ENCODE measurements around the gene BBS2.

BBS2 gene

DNA sequence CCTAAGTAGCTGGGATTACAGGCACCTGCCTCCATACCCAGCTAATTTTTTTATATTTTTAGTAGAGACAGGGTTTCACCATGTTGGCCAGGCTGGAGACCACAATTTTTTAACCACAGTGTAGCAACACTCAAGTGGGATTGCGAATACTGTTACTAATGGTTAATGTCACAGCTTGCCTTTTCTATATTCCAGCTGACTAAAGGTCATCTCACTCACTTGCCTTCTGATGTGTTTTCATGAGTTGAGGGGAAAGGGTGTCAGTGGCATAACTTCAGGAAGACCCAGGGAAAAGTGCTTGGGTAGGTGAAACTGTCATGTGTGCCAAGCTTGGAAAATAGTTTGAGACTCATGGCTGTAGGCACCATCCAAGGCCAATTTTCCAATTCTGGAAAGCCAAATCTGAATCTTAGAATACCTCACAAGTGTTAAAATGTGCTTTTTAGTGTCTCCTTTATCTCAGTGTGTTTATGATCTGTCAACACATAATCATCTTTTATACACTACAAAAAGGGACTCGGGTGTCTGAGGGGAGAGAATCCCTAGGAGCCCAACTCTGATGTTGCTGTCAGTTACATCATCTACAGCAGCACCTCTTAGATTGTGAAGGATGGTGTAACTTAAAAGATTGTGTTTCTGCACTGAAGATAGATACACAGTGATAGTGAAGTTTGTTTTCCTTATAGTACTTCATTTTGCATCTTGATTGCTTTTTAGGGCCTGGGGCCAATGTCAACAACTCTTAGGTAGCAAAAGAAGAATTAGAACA, 41.4 kb downstream of the BBS2 start:
- no peak for DNase-seq (ENCODE audit: low read depth in 1 of 2, low spot score in 1 of 2)

GRCh38 chr16:56477096-56477878, 42.5 kb downstream of the BBS2 start:
- no peak for DNase-seq (ENCODE audit: low read depth in 1 of 2, low spot score in 1 of 2)

GRCh38 chr16:56475201-56475600, 44.6 kb downstream of the BBS2 start:
- no peak for DNase-seq (ENCODE audit: low read depth in 1 of 2, low spot score in 1 of 2)

GRCh38 chr16:56470666-56471065, 49.2 kb downstream of the BBS2 start:
- DNase-seq (ENCODE audit: low read depth in 1 of 2, low spot score in 1 of 2), result no peak

DNA sequence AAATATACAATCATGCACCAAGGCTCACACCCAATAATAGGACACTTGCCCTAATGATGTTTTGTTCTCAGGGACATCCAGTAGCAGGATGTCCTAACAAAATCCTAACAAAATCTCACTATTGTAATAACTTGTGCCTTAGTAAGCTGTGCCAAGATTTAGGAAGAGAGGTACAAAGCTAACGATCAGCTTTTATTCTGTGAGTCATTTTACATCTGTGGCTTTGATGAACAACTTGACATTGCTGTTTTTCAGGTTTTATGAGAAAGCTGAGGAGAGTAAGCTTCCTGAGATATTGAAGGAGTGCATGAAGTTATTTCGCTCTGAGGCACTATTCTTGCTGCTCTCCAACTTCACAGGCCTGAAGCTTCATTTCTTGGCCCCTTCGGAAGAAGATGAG, 49.6 kb downstream of the BBS2 start:
- no peak for DNase-seq (ENCODE audit: low read depth in 1 of 2, low spot score in 1 of 2)

- no peak for DNase-seq (ENCODE audit: low read depth in 1 of 2, low spot score in 1 of 2)
Measured at GRCh38 chr16:56469748-56470147, 50.1 kb downstream of the BBS2 start.

GRCh38 chr16:56468800-56469199, 51.0 kb downstream of the BBS2 start:
- no peak for DNase-seq (ENCODE audit: low read depth in 1 of 2, low spot score in 1 of 2)

- no peak for DNase-seq (ENCODE audit: low read depth in 1 of 2, low spot score in 1 of 2)
Measured at GRCh38 chr16:56466344-56466743, 53.5 kb downstream of the BBS2 start.

DNA sequence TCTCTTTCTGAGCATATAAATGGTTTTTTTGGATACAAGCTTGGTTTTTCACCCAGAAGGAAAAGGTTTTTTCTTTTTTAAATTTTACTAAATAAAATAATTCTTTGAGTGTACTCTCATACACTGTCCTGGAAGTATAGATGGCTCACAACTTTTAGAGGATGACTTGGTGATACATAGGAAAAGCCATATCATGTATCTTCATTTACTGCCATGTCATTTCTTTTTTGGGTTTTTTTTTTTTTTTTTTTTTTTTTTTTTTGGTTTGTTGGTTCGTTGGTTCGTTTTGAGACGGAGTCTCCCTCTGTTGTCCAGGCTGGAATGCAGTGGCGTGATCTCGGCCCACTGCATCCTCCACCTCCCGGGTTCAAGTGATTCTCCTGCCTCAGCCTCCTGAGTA, 56.7 kb downstream of the BBS2 start:
- DNase-seq (ENCODE audit: low read depth in 1 of 2, low spot score in 1 of 2), result no peak

- no peak for DNase-seq (ENCODE audit: low read depth in 1 of 2, low spot score in 1 of 2)
Measured at GRCh38 chr16:56462064-56462796, 57.6 kb downstream of the BBS2 start.

- no peak for DNase-seq (ENCODE audit: low read depth in 1 of 2, low spot score in 1 of 2)
Measured at GRCh38 chr16:56460101-56460500, 59.7 kb downstream of the BBS2 start.

GRCh38 chr16:56457927-56458470, 61.8 kb downstream of the BBS2 start:
- no peak for DNase-seq (ENCODE audit: low read depth in 1 of 2, low spot score in 1 of 2)

GRCh38 chr16:56451753-56452689, 67.8 kb downstream of the BBS2 start:
- DNase-seq (ENCODE audit: low read depth in 1 of 2, low spot score in 1 of 2), result no peak

- peak; percentile 75 to 89 for DNase-seq (ENCODE audit: low read depth in 1 of 2, low spot score in 1 of 2)
Measured at GRCh38 chr16:56450986-56451752, 68.7 kb downstream of the BBS2 start, which contains the start of the genes NUDT21 and OGFOD1. Gene NUDT21 (minus strand): TSS chr16:56451332. CDS start chr16:56451202, 130 bp downstream. Gene OGFOD1 (plus strand): TSS chr16:56451554. CDS start chr16:56451613, 59 bp downstream.

DNA sequence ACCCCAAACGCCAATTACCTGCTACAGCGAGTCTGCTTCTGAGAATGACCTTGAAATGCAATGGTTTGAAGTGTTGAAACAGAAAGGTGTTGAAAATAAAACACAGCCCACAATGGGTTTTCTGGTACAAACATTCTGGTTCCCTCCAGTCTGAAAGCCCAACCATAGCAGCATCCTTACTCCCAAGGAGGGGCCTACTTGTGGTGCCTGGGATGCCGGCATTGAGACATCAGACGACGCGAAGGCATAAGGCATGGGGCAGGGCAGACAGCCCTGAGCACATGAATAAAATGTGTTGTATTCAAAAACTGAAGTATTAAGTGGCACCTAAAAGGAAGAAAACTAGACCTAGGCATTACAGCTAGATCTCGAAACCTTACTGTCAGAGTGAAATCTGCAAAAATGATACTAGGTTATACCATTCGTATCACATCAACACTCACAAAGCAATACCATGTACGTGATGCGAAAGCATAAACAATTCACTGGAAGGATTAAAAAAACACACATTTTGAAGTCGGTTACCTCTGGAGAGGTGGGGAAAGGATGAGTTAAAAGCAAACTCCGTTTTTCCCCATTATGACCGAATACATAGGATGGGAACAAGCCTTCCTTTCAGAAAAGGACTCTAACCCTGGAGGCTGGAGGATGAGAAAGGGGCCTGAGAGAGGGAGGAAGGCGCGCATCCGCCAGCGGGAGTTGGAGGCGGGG, 69.4 kb downstream of the BBS2 start:
- DNase-seq (ENCODE audit: low read depth in 1 of 2, low spot score in 1 of 2), result no peak

GRCh38 chr16:56448005-56448404, 71.8 kb downstream of the BBS2 start:
- no peak for DNase-seq (ENCODE audit: low read depth in 1 of 2, low spot score in 1 of 2)

DNA sequence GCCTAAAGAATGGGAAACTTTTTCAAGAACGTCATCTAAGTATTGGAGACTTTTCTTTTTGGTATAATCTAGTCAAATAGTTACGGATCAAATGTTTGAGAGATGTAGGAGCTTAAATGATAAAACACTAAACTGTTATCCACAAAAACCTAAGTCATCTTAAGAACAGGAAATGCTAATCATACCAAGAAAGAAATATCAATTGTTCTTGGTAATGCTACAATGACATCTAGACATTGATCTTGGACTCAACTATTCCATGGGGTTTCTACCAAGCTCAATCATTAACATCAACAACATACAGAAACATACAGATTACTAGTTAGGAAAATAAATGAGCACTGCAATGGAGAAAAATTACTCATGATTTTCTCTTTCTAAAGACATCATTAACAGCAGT, 72.5 kb downstream of the BBS2 start:
- no peak for DNase-seq (ENCODE audit: low read depth in 1 of 2, low spot score in 1 of 2)

GRCh38 chr16:56438038-56438437, 81.8 kb downstream of the BBS2 start:
- no peak for DNase-seq (ENCODE audit: low read depth in 1 of 2, low spot score in 1 of 2)

DNA sequence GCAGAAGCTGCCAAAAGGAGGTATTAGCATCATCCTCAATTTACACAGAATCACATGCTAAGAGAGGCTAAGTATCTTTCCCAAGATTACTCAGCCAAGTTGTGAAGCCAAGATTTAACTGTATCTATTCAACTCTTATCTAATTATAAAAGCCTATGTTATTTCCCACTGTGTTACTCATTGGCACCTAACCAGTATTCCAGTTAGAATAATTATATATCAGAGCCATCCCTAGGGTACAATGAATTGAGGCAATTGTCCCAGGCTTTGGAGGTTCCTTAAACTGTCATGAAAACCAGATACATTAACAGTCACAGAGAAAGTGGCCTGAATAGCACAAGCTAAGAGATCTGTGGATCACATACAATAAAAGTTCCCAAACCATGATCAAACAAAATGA, 83.6 kb downstream of the BBS2 start:
- no peak for DNase-seq (ENCODE audit: low read depth in 1 of 2, low spot score in 1 of 2)

Measured in activated T-helper 1 cell treated with anti-CD3 and anti-CD28 coated beads, Interleukin-2, amount 50 U/mL, for 16 hours (primary cell).